Suppressor macrophage treated with lipopolysaccharide for 1 hour (primary cell): ENCODE data around the gene OR4A47.
"Not testable (repeated sequence)": the region's sequence is repeated elsewhere in the genome, so short reads cannot be mapped to it uniquely, and the experiment has no call there.

Experiments used
- DNase-seq, 3 donors: peaks; one replicate each; pipeline ENCODE4 v3.0.0-alpha.2; 2020 to 2022

The OR4A47 gene

GRCh38 chr11:48488493-48488892 lies at the start of gene OR4A47:
Gene OR4A47, plus strand, starts transcription at chr11:48488793. Its CDS starts 0 bp downstream, at chr11:48488793.
- not testable (repeated sequence) for DNase-seq

- not testable (repeated sequence) for DNase-seq
These were observed 32.7 kb upstream of the OR4A47 start for GRCh38 chr11:48455909-48456308.

- not testable (repeated sequence) for DNase-seq
These were observed 14.6 kb upstream of the OR4A47 start for GRCh38 chr11:48473966-48474365.

GRCh38 chr11:48474703-48475102 lies 13.9 kb upstream of the OR4A47 start:
- DNase-seq, result not testable (repeated sequence)

GRCh38 chr11:48506169-48506568 lies 17.6 kb downstream of the OR4A47 start:
- not testable (repeated sequence) for DNase-seq

- no peak for DNase-seq
These were observed 50.4 kb downstream of the OR4A47 start for GRCh38 chr11:48538991-48539390.
